ENCODE results near the gene ATP2B2. TPM values are rescaled to one million over a fixed set of nuclear protein-coding genes. Genes with fewer than 3 reads are reported as not detected.

ATP2B2 gene
- total and polyA plus RNA-seq, 10 of the 15 experiments (the other 5 are each of a cell fraction or from before 2014, with no cell fraction given): 0.04 TPM; not detected in 9

GRCh38 chr3:10351013-10351735 is 154.2 kb downstream of the ATP2B2 start:
- no peaks in the 10 kb centered on the region for H3K9me3 ChIP-seq (replicated peaks; ENCODE audit: control insufficient read depth, insufficient read depth, low read length)
- POLR2A ChIA-PET: no interaction called here
- FAIRE-seq: no peak
- no peak for TF ChIP-seq TBL1XR1 (IDR thresholded peaks at IDR 0.05; ENCODE audit: low read depth, low read length)
- no peak for TF ChIP-seq CREM (IDR thresholded peaks at IDR 0.05; ENCODE audit: low read depth)
- no peak for TF ChIP-seq EP300 (IDR thresholded peaks at IDR 0.05; ENCODE audit: borderline replicate concordance in 1 of 2, control insufficient read depth in 1 of 2, low read depth in 2 of 2, low read length in 2 of 2)
- TF ChIP-seq, protein P1, sequence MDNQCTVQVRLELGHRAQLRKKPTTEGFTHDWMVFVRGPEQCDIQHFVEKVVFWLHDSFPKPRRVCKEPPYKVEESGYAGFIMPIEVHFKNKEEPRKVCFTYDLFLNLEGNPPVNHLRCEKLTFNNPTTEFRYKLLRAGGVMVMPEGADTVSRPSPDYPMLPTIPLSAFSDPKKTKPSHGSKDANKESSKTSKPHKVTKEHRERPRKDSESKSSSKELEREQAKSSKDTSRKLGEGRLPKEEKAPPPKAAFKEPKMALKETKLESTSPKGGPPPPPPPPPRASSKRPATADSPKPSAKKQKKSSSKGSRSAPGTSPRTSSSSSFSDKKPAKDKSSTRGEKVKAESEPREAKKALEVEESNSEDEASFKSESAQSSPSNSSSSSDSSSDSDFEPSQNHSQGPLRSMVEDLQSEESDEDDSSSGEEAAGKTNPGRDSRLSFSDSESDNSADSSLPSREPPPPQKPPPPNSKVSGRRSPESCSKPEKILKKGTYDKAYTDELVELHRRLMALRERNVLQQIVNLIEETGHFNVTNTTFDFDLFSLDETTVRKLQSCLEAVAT (IDR thresholded peaks at IDR 0.05): no peak
- TF ChIP-seq SUZ12 (IDR thresholded peaks at IDR 0.05; ENCODE audit: unreplicated experiment): no peak
- TF ChIP-seq RB1 (IDR thresholded peaks at IDR 0.05; ENCODE audit: borderline replicate concordance): no peak
- TF ChIP-seq RAD51 (IDR thresholded peaks at IDR 0.05): no peak
- TF ChIP-seq NR2C2 (IDR thresholded peaks at IDR 0.05; ENCODE audit: borderline replicate concordance, control insufficient read depth, insufficient read length, low read depth): no peak
- no peak for TF ChIP-seq YBX1 (IDR thresholded peaks at IDR 0.05)
- no peak for TF ChIP-seq HDAC6 (IDR thresholded peaks at IDR 0.05; ENCODE audit: unreplicated experiment)
- TF ChIP-seq ATF3 (IDR thresholded peaks at IDR 0.05; ENCODE audit: borderline replicate concordance, extremely low read depth, low read depth, low read length): no peak
- TF ChIP-seq PAX5 (IDR thresholded peaks at IDR 0.05; ENCODE audit: borderline replicate concordance, low read depth, low read length): no peak
- no peak for TF ChIP-seq NR2C1 (IDR thresholded peaks at IDR 0.05)
- no peak for TF ChIP-seq ZBTB40 (IDR thresholded peaks at IDR 0.05; ENCODE audit: borderline replicate concordance)
- TF ChIP-seq, protein P2, sequence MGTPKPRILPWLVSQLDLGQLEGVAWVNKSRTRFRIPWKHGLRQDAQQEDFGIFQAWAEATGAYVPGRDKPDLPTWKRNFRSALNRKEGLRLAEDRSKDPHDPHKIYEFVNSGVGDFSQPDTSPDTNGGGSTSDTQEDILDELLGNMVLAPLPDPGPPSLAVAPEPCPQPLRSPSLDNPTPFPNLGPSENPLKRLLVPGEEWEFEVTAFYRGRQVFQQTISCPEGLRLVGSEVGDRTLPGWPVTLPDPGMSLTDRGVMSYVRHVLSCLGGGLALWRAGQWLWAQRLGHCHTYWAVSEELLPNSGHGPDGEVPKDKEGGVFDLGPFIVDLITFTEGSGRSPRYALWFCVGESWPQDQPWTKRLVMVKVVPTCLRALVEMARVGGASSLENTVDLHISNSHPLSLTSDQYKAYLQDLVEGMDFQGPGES (IDR thresholded peaks at IDR 0.05): no peak
- no peak for TF ChIP-seq RELA (IDR thresholded peaks at IDR 0.05; ENCODE audit: borderline replicate concordance, partially characterized antibody)
- no peak for TF ChIP-seq CHD2 (IDR thresholded peaks at IDR 0.05; ENCODE audit: borderline replicate concordance, low read depth, low read length)

More at GRCh38 chr3:10351013-10351735, 154.2 kb downstream of the ATP2B2 start:
- BruUV-seq (replicated peaks): no TSS peak
- Histone ChIP-seq H3K27me3 (replicated peaks in 1 of 2; ENCODE audit: control insufficient read depth in 2 of 2, insufficient read depth in 2 of 2, low read length in 1 of 2) (peaks cover 2 to 3% of the 10 kb centered on the region in 2 experiments; a peak in 2 of 4 replicates), H3K79me2 (ENCODE audit: control insufficient read depth, insufficient read depth, low read length) (no peaks in the 10 kb centered on the region), H3K4me1 (ENCODE audit: control insufficient read depth, insufficient read depth, low read length) (no peaks in the 10 kb centered on the region), H3K4me3 (no peak overlapping the region), H3K27ac (ENCODE audit: control insufficient read depth, insufficient read depth) (no peak overlapping the region), H4K20me1 (ENCODE audit: control insufficient read depth, insufficient read depth) (0 out of 2 replicates have a peak, but pooled peaks cover 4% of the 10 kb centered on the region), H3K9ac (ENCODE audit: control insufficient read depth, insufficient read depth, low read length) (no peak overlapping the region), H3K36me3 (ENCODE audit: control insufficient read depth in 2 of 2, insufficient read depth in 2 of 2, low read length in 1 of 2) (no peaks in the 10 kb centered on the region), H3K4me2 (ENCODE audit: control insufficient read depth, insufficient read depth) (no peak overlapping the region), H2AFZ (ENCODE audit: control insufficient read depth, low read depth, low read length) (no peak overlapping the region)
- CTCF ChIA-PET: no interaction called here
- no peak for DNase-seq (ENCODE audit: low read depth, low spot score)
- SMC1A ChIA-PET (ENCODE audit: uncharacterized antibody, unreplicated experiment): no interaction called here
- RAD21 ChIA-PET (ENCODE audit: unreplicated experiment): no interaction called here
- WGBS (ENCODE audit: insufficient coverage, insufficient replicate concordance, low lambda C conversion rate, missing lambda C conversion rate): 33% methylated on average over 13 of the region's 13 CpGs
- no peak for ATAC-seq
- in situ Hi-C loops (cut with MboI): no loop called here
- intact Hi-C loops (cut with micrococcal nuclease; ENCODE audit: unreplicated experiment): no loop called here
